Endothelial cell of umbilical vein (primary cell): ENCODE results near the gene PUS10.

Experiments
- POLR2A ChIP-seq: IDR thresholded peaks from 2 replicates; pipeline ENCODE4 v1.6.1; 2012; ENCODE audit warnings: low read depth, mild to moderate bottlenecking, control low read depth, low read length
- TF ChIP-seq, protein P1 (sequence below), 2 donors: IDR thresholded peaks; 1 replicate in 1 of 2; 2 replicates in 1 of 2; pipeline ENCODE4 v1.5.1; 2011; ENCODE audit warnings: low read length in 2 of 2, mild to moderate bottlenecking in 2 of 2, moderate library complexity in 2 of 2, control low read depth in 1 of 2, inconsistent platforms in 1 of 2, low read depth in 1 of 2; ENCODE audit not compliant: insufficient read depth in 1 of 2; ENCODE audit errors: extremely low read depth in 1 of 2

DNA sequence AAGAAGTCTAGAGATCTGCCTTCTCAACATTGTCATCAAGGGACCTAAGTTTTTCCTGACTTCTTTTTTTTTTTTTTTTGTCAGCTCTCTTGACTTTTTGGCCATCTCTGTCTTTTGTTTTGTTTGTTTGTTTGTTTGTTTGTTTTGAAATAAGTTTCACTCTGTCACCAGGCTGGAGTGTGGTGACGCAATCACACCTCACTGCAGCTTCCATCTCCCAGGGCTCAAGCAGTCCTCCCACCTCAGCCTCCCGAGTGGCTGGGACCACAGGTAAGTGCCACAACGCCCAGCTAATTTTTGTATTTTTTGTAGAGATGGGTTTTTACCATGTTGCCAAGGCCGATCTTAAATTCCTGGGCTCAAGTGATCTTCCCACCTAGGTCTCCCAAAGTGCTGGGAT is 5.6 kb upstream of the PUS10 start:
- TF ChIP-seq, protein P1, sequence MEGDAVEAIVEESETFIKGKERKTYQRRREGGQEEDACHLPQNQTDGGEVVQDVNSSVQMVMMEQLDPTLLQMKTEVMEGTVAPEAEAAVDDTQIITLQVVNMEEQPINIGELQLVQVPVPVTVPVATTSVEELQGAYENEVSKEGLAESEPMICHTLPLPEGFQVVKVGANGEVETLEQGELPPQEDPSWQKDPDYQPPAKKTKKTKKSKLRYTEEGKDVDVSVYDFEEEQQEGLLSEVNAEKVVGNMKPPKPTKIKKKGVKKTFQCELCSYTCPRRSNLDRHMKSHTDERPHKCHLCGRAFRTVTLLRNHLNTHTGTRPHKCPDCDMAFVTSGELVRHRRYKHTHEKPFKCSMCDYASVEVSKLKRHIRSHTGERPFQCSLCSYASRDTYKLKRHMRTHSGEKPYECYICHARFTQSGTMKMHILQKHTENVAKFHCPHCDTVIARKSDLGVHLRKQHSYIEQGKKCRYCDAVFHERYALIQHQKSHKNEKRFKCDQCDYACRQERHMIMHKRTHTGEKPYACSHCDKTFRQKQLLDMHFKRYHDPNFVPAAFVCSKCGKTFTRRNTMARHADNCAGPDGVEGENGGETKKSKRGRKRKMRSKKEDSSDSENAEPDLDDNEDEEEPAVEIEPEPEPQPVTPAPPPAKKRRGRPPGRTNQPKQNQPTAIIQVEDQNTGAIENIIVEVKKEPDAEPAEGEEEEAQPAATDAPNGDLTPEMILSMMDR (IDR thresholded peaks at IDR 0.05; ENCODE audit: extremely low read depth in 1 of 2, insufficient read depth in 1 of 2, low read depth in 1 of 2, low read length in 2 of 2), result no peak
- no peak for TF ChIP-seq POLR2A
